ENCODE measurements around the gene AFF3. TPM values are rescaled to one million over a fixed set of nuclear protein-coding genes. Genes with fewer than 3 reads are reported as not detected.

Gene AFF3, protein sequence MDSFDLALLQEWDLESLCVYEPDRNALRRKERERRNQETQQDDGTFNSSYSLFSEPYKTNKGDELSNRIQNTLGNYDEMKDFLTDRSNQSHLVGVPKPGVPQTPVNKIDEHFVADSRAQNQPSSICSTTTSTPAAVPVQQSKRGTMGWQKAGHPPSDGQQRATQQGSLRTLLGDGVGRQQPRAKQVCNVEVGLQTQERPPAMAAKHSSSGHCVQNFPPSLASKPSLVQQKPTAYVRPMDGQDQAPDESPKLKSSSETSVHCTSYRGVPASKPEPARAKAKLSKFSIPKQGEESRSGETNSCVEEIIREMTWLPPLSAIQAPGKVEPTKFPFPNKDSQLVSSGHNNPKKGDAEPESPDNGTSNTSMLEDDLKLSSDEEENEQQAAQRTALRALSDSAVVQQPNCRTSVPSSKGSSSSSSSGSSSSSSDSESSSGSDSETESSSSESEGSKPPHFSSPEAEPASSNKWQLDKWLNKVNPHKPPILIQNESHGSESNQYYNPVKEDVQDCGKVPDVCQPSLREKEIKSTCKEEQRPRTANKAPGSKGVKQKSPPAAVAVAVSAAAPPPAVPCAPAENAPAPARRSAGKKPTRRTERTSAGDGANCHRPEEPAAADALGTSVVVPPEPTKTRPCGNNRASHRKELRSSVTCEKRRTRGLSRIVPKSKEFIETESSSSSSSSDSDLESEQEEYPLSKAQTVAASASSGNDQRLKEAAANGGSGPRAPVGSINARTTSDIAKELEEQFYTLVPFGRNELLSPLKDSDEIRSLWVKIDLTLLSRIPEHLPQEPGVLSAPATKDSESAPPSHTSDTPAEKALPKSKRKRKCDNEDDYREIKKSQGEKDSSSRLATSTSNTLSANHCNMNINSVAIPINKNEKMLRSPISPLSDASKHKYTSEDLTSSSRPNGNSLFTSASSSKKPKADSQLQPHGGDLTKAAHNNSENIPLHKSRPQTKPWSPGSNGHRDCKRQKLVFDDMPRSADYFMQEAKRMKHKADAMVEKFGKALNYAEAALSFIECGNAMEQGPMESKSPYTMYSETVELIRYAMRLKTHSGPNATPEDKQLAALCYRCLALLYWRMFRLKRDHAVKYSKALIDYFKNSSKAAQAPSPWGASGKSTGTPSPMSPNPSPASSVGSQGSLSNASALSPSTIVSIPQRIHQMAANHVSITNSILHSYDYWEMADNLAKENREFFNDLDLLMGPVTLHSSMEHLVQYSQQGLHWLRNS (N-terminal part only)
- total RNA-seq (2016; rRNA removed; fragmentation: Illumina TruSeq; extraction: Trizol): not detected in 2 replicates
- not detected in 2 replicates for total RNA-seq (2016; cell fraction: cytosol; rRNA removed; fragmentation: Illumina TruSeq; extraction: Trizol; ENCODE audit: low read depth)
- total RNA-seq (2016; cell fraction: insoluble cytoplasmic fraction; rRNA removed; fragmentation: Illumina TruSeq; extraction: Trizol): not detected in 2 replicates
- not detected in 2 replicates for total RNA-seq (2016; cell fraction: membrane; rRNA removed; fragmentation: Illumina TruSeq; extraction: Trizol)
- total RNA-seq (2016; cell fraction: nucleus; rRNA removed; fragmentation: Illumina TruSeq; extraction: Trizol): not detected in 2 replicates
- polyA plus RNA-seq (2011; rRNA removed): not detected in 2 replicates
- polyA plus RNA-seq (2011; cell fraction: cytosol; rRNA removed): not detected in 2 replicates
- not detected in 2 replicates for polyA plus RNA-seq (2011; cell fraction: nucleus; rRNA removed)
- polyA plus RNA-seq (2012): not detected in 2 replicates
- not detected in 2 replicates for polyA plus RNA-seq (2016; cell fraction: cytosol; fragmentation: Illumina TruSeq; extraction: Trizol; ENCODE audit: low read depth)
- not detected in 2 replicates for polyA plus RNA-seq (2016; cell fraction: insoluble cytoplasmic fraction; fragmentation: Illumina TruSeq; extraction: Trizol; ENCODE audit: low read depth)
- not detected in 2 replicates for polyA plus RNA-seq (2016; cell fraction: membrane; fragmentation: Illumina TruSeq; extraction: Trizol; ENCODE audit: low read depth)
- polyA plus RNA-seq (2016; cell fraction: nucleus; fragmentation: Illumina TruSeq; extraction: Trizol; ENCODE audit: insufficient read depth, low read depth): not detected in 2 replicates
- not detected in 2 replicates for polyA minus RNA-seq (2011; rRNA and poly(A)+ RNA removed; ENCODE audit: low replicate concordance)
- polyA minus RNA-seq (2011; cell fraction: cytosol; rRNA and poly(A)+ RNA removed): not detected in 2 replicates
- polyA minus RNA-seq (2011; cell fraction: nucleus; rRNA and poly(A)+ RNA removed): not detected in 2 replicates
- Bru-seq, nascent RNA: percentile 7 among the genes with signal in this experiment
- BruChase-seq, experiment 1, labeled RNA remaining after a 6-hour chase: percentile 7 among the genes with signal in this experiment
- BruChase-seq, experiment 2, labeled RNA remaining after a 2-hour chase: percentile 7 among the genes with signal in this experiment
- long read RNA-seq, experiment 1: 0 reads
- long read RNA-seq, experiment 2: 0 reads

DNA sequence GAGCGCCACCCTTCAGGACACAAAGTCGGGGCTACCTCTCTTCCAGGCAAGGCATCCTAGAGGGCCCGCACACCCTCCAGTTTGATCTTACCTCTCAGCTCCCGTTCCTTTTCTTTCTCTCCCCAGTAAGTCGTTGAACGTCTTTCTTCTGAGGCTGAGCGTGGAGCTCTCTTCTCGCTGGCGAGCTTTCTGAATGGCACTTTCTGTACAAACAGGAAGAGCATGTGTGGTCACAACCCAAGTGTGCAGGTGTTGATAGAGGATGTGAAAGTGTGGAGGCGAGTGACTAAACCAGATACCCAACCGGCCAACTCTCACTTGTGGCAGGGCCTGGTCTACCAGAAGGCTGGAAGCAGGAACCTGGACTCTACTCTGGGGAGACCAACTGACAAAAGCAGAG is at the start of gene AFF3:
Gene AFF3, minus strand, starts transcription at position 198 of the 400 bp plus-strand sequence. CDS start 38,136 bp downstream, outside the sequence.
- Histone ChIP-seq H3K27ac (ENCODE audit: extremely low read length, insufficient read depth, low read length) (no peak within 1 kb of the TSS), H3K4me1 (ENCODE audit: insufficient read depth, low read length) (no peaks in the 10 kb centered on the region), H3K27me3 (ENCODE audit: control insufficient read depth in 1 of 2, insufficient read depth in 2 of 2, low read length in 2 of 2) (no peaks in the 10 kb centered on the region; a peak in 1 of 5 replicates), H3K9me3 (ENCODE audit: low read length) (no peaks in the 10 kb centered on the region), H3K9ac (ENCODE audit: insufficient read depth, low read depth, low read length) (no peak within 1 kb of the TSS), H4K20me1 (ENCODE audit: insufficient read depth, low read length) (no peaks in the 10 kb centered on the region), H3K79me2 (ENCODE audit: insufficient read depth, low read length) (no peaks in the 10 kb centered on the region), H3K4me3 (replicated peaks in 1 of 3; ENCODE audit: insufficient read depth in 1 of 3, low read depth in 2 of 3, low read length in 3 of 3) (no peak within 1 kb of the TSS), H3K4me2 (ENCODE audit: low read depth, low read length) (no peak within 1 kb of the TSS), H3K36me3 (replicated peaks in 1 of 2; ENCODE audit: control insufficient read depth in 1 of 2, insufficient read depth in 2 of 2, low read length in 2 of 2) (no peaks in the 10 kb centered on the region), H2AFZ (ENCODE audit: low read length) (no peak within 1 kb of the TSS)
- TF ChIP-seq JUNB (CRISPR knock-in tag; IDR thresholded peaks at IDR 0.05; ENCODE audit: borderline replicate concordance) (no peak), ZFP37 (CRISPR knock-in tag; IDR thresholded peaks at IDR 0.05; ENCODE audit: borderline replicate concordance) (no peak), KAT8 (CRISPR knock-in tag; IDR thresholded peaks at IDR 0.05) (no peak), REPIN1 (CRISPR knock-in tag; IDR thresholded peaks at IDR 0.05; ENCODE audit: borderline replicate concordance, low read depth) (no peak), SNAI1 (CRISPR knock-in tag; IDR thresholded peaks at IDR 0.05; ENCODE audit: borderline replicate concordance) (no peak), IRX3 (CRISPR knock-in tag; IDR thresholded peaks at IDR 0.05; ENCODE audit: borderline replicate concordance, low read depth) (no peak)
- TF ChIP-seq, protein P1, sequence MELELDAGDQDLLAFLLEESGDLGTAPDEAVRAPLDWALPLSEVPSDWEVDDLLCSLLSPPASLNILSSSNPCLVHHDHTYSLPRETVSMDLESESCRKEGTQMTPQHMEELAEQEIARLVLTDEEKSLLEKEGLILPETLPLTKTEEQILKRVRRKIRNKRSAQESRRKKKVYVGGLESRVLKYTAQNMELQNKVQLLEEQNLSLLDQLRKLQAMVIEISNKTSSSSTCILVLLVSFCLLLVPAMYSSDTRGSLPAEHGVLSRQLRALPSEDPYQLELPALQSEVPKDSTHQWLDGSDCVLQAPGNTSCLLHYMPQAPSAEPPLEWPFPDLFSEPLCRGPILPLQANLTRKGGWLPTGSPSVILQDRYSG (CRISPR knock-in tag; IDR thresholded peaks at IDR 0.05): no peak
- TF ChIP-seq, protein P2, sequence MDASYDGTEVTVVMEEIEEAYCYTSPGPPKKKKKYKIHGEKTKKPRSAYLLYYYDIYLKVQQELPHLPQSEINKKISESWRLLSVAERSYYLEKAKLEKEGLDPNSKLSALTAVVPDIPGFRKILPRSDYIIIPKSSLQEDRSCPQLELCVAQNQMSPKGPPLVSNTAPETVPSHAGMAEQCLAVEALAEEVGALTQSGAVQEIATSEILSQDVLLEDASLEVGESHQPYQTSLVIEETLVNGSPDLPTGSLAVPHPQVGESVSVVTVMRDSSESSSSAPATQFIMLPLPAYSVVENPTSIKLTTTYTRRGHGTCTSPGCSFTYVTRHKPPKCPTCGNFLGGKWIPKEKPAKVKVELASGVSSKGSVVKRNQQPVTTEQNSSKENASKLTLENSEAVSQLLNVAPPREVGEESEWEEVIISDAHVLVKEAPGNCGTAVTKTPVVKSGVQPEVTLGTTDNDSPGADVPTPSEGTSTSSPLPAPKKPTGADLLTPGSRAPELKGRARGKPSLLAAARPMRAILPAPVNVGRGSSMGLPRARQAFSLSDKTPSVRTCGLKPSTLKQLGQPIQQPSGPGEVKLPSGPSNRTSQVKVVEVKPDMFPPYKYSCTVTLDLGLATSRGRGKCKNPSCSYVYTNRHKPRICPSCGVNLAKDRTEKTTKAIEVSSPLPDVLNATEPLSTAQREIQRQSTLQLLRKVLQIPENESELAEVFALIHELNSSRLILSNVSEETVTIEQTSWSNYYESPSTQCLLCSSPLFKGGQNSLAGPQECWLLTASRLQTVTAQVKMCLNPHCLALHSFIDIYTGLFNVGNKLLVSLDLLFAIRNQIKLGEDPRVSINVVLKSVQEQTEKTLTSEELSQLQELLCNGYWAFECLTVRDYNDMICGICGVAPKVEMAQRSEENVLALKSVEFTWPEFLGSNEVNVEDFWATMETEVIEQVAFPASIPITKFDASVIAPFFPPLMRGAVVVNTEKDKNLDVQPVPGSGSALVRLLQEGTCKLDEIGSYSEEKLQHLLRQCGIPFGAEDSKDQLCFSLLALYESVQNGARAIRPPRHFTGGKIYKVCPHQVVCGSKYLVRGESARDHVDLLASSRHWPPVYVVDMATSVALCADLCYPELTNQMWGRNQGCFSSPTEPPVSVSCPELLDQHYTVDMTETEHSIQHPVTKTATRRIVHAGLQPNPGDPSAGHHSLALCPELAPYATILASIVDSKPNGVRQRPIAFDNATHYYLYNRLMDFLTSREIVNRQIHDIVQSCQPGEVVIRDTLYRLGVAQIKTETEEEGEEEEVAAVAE (CRISPR knock-in tag; IDR thresholded peaks at IDR 0.05; ENCODE audit: borderline replicate concordance): no peak
- FAIRE-seq: no peak
- ChIA-PET POLR2A (no interaction called here), CTCF (ENCODE audit: low intra/inter-chr PET ratio, low total read pairs) (no interaction called here)
- intact Hi-C loops (cut with micrococcal nuclease; ENCODE audit: unreplicated experiment) (no loop called here), in situ Hi-C loops (cut with HindIII; ENCODE audit: extremely low pct_ligation_motif_present, low pct_unique_long_range_greater_than_20kb) (no loop called here)
- DNase-seq (ENCODE audit: low spot score): no peak
- no TSS peak for BruUV-seq (replicated peaks)
- WGBS (ENCODE audit: low lambda C conversion rate): 43% methylated on average over 11 of the region's 11 CpGs
- no peak for ATAC-seq

All from HepG2 (cell line).